GM23248 (cell line): ENCODE measurements around the gene ANKS6.

Experiments used
- EZH2 ChIP-seq: fragments of 200-600 bp; sonication (generic); IDR thresholded peaks from 2 replicates; pipeline ENCODE4 v1.6.1; 2018; ENCODE audit warnings: antibody characterized with exemption, mild to moderate bottlenecking; ENCODE audit not compliant: insufficient read depth, poor library complexity, severe bottlenecking
- EZH2phosphoT487 ChIP-seq: fragments of 200-600 bp; sonication (generic); IDR thresholded peaks from 2 replicates; pipeline ENCODE4 v1.6.1; 2018; ENCODE audit warnings: antibody characterized with exemption, moderate library complexity, mild to moderate bottlenecking, low read depth; ENCODE audit not compliant: insufficient read depth

DNA sequence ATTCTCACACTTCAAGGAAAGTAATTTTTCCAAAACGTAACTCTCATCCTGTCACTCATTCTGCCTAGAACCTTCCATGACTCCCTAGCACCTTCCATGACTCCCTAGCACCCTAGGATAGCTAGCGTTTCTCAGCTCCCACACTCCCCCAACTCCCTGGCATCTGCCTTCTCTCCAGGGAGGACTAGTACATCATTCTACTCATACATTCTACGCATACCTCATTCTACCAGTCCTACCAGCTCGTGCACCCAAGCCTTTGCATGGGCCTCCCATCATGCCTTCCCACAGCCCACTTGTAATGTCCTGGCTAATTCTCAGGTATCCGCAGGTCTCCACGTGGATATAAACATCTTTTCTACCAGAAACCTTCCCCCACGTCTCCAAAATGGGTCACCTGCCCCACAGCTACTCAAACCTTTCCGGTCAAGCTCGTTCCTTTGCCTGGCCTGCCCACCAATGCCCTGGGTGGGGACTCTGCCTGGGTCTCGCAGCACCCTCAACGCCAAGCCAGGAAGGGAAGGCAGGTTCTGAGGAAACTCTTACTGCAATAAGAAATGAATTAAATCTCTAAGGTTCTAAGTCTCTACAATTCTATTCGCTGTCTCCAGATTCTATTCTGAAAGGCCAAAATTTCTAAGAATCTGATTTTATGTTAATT is 930 bp downstream of the ANKS6 start:
- no peak for TF ChIP-seq EZH2
- TF ChIP-seq EZH2phosphoT487 = no peak
